HL-60 (cell line): ENCODE data around the gene GPBP1.

Experiments used
- GABPA ChIP-seq: IDR thresholded peaks from 2 replicates; pipeline ENCODE4 v1.6.1; 2012; ENCODE audit warnings: low read depth
- POLR2AphosphoS5 ChIP-seq: IDR thresholded peaks from 2 replicates; pipeline ENCODE4 v1.6.1; 2012; ENCODE audit warnings: low read depth
- REST ChIP-seq: IDR thresholded peaks from 2 replicates; pipeline ENCODE4 v1.6.1; 2012; ENCODE audit warnings: low read depth; ENCODE audit not compliant: insufficient replicate concordance
- SPI1 ChIP-seq: IDR thresholded peaks from 2 replicates; pipeline ENCODE4 v1.6.1; 2012; ENCODE audit warnings: low read depth, mild to moderate bottlenecking, borderline replicate concordance
- TF ChIP-seq, protein P1 (sequence below): IDR thresholded peaks from one replicate; pipeline ENCODE4 v1.5.1; 2011; ENCODE audit warnings: low read length, control low read depth, inconsistent platforms; ENCODE audit not compliant: insufficient read depth

DNA sequence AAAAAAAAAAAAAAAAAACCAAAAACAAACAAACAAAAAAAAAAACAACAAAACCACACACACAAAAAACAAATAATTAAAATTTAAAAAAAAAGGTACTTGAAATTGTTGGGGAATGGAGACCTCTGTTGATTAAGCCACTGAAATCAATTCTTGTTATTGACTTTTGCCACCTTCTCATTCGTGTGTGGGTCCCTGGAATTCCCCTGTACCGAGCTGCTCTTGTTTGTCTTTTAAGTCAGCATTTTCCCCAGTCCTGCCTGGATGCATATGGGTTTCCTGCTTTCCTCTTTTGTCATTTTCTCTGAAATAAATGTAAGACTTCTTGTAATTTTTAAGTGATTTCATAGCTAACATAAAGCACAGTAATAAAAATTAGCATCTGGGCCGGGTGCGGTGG, 45.5 kb downstream of the GPBP1 start:
- TF ChIP-seq, protein P1, sequence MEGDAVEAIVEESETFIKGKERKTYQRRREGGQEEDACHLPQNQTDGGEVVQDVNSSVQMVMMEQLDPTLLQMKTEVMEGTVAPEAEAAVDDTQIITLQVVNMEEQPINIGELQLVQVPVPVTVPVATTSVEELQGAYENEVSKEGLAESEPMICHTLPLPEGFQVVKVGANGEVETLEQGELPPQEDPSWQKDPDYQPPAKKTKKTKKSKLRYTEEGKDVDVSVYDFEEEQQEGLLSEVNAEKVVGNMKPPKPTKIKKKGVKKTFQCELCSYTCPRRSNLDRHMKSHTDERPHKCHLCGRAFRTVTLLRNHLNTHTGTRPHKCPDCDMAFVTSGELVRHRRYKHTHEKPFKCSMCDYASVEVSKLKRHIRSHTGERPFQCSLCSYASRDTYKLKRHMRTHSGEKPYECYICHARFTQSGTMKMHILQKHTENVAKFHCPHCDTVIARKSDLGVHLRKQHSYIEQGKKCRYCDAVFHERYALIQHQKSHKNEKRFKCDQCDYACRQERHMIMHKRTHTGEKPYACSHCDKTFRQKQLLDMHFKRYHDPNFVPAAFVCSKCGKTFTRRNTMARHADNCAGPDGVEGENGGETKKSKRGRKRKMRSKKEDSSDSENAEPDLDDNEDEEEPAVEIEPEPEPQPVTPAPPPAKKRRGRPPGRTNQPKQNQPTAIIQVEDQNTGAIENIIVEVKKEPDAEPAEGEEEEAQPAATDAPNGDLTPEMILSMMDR, result no peak
- TF ChIP-seq REST (no peak), POLR2AphosphoS5 (no peak), SPI1 (no peak), GABPA (no peak)
